SU-DHL-6 (cell line): ENCODE measurements around the gene ERAP2.

Experiments used
- EZH2phosphoT487 ChIP-seq: fragments of 200-600 bp; sonication (generic), shearing (Covaris generic); conservative IDR thresholded peaks from 2 replicates; pipeline ENCODE4 v1.6.1; 2018; ENCODE audit warnings: mild to moderate bottlenecking, antibody characterized with exemption, low read length, moderate library complexity, mixed read lengths
- TF ChIP-seq, protein P1 (sequence below): fragments of 200-600 bp; sonication (generic); IDR thresholded peaks from one replicate; pipeline ENCODE4 v1.5.1; 2017; ENCODE audit warnings: antibody characterized with exemption, mild to moderate bottlenecking, low read length, moderate library complexity; ENCODE audit not compliant: insufficient read depth, poor library complexity, severe bottlenecking

DNA sequence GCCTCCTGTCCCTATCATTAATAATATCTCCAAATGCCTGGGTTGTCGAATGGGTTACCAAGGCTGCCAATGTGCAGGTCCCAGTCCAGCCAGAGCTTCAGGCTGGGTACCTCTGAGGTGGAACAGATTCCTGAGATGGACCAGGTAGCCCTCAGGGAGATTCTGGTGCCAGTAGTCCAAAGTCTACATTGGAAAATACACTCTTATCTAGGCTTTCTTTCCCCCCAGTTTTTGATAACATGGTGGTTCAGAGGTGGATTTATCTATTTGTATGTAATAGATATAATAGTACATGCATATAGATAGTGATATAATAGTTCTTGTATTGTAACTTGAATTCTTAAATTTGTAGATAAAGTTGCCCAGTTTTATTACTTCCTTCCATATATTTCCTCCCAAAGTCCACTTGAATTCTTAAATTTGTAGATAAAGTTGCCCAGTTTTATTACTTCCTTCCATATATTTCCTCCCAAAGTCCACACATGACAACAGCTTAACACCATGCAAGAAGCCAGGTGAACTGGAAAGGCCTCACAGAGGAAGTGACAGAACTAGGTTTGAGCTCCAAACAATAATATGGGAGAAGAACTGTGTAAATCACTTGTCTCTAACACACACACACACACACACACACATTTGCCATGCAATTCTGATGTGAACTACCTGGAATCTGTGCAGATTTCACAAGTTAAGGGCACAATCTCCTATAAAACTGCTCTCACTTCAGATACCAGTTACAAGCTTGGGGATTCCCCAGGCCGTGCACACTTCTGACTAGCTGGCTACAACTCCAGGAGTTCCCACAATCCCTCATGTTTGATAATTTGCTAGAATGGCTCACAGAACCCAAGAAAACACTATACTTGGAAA lies 37.9 kb upstream of the ERAP2 start:
- TF ChIP-seq, protein P1, sequence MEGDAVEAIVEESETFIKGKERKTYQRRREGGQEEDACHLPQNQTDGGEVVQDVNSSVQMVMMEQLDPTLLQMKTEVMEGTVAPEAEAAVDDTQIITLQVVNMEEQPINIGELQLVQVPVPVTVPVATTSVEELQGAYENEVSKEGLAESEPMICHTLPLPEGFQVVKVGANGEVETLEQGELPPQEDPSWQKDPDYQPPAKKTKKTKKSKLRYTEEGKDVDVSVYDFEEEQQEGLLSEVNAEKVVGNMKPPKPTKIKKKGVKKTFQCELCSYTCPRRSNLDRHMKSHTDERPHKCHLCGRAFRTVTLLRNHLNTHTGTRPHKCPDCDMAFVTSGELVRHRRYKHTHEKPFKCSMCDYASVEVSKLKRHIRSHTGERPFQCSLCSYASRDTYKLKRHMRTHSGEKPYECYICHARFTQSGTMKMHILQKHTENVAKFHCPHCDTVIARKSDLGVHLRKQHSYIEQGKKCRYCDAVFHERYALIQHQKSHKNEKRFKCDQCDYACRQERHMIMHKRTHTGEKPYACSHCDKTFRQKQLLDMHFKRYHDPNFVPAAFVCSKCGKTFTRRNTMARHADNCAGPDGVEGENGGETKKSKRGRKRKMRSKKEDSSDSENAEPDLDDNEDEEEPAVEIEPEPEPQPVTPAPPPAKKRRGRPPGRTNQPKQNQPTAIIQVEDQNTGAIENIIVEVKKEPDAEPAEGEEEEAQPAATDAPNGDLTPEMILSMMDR, result no peak
- no peak for TF ChIP-seq EZH2phosphoT487
